PC-9 (cell line): ENCODE results near the gene FAM193A.
"Not testable (repeated sequence)": the region's sequence is repeated elsewhere in the genome, so short reads cannot be mapped to it uniquely, and the experiment has no call there.

ENCODE experiments used
- CTCF ChIP-seq: fragments of 200-600 bp; sonication (generic); conservative IDR thresholded peaks from 2 replicates; pipeline ENCODE4 v1.6.1; 2017; ENCODE audit warnings: mixed run types, antibody characterized with exemption, mild to moderate bottlenecking, moderate library complexity
- EZH2 ChIP-seq: fragments of 200-600 bp; sonication (generic); IDR thresholded peaks from 2 replicates; pipeline ENCODE4 v1.8.0; 2017; ENCODE audit warnings: antibody characterized with exemption, low read depth

DNA sequence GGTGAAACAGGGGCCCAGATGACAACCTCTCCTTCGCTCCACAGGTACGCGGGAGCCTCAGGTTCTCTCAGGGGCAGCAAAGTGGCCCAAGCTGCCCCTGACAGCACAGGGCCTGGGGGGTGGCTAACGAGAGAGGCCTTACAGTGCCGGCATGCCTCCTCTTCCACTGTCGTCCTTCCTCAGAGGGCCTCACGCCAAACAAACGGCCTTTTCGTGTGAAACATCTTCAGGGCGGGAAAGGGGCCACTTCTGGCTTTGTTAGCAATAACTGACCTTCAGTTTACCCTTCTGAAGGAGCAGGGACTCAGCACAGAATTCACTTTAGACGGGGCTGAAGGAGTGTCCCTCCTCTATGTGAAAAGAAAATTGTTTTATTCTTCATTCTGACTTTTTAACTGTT is 21.5 kb upstream of the FAM193A start:
- TF ChIP-seq CTCF, EZH2: not testable (repeated sequence)
